Activated CD4-positive, alpha-beta T cell treated with anti-CD3 and anti-CD28 coated beads for 24 hours (primary cell): Measurements from ENCODE around the gene RBM47.
"Not testable (repeated sequence)": the region's sequence is repeated elsewhere in the genome, so short reads cannot be mapped to it uniquely, and the experiment has no call there.

Experiments used
- DNase-seq, 2 donors: peaks; one replicate each; pipeline ENCODE4 v3.0.0-alpha.2; 2020; ENCODE audit warnings: low read depth in 2 of 2

RBM47 gene

GRCh38 chr4:40486534-40486933 lies 143.1 kb downstream of the RBM47 start:
- no peak for DNase-seq

GRCh38 chr4:40484346-40485090 lies 145.1 kb downstream of the RBM47 start:
- DNase-seq, result no peak

GRCh38 chr4:40482985-40483647 lies 146.5 kb downstream of the RBM47 start:
- no peak for DNase-seq

- no peak for DNase-seq
Observed at GRCh38 chr4:40481977-40482376, 147.7 kb downstream of the RBM47 start.

- DNase-seq, result no peak
Observed at GRCh38 chr4:40480291-40480690, 149.4 kb downstream of the RBM47 start.

- no peak for DNase-seq
Observed at GRCh38 chr4:40479378-40479777, 150.3 kb downstream of the RBM47 start.

- DNase-seq, result no peak
Observed at GRCh38 chr4:40475609-40476008, 154.1 kb downstream of the RBM47 start.

- DNase-seq, result no peak
Observed at GRCh38 chr4:40473578-40474388, 155.9 kb downstream of the RBM47 start.

GRCh38 chr4:40471923-40472322 lies 157.7 kb downstream of the RBM47 start:
- no peak for DNase-seq

- no peak for DNase-seq
Observed at GRCh38 chr4:40466789-40467188, 162.9 kb downstream of the RBM47 start.

GRCh38 chr4:40462326-40462725 lies 167.3 kb downstream of the RBM47 start:
- no peak for DNase-seq

GRCh38 chr4:40461879-40462278 lies 167.8 kb downstream of the RBM47 start:
- no peak for DNase-seq

- DNase-seq, result no peak
Observed at GRCh38 chr4:40461062-40461461, 168.6 kb downstream of the RBM47 start.

GRCh38 chr4:40458683-40459082 lies 171.0 kb downstream of the RBM47 start:
- no peak for DNase-seq

GRCh38 chr4:40458109-40458508 lies 171.6 kb downstream of the RBM47 start:
- DNase-seq, result no peak

- no peak for DNase-seq
Observed at GRCh38 chr4:40455340-40455902, 174.2 kb downstream of the RBM47 start.

GRCh38 chr4:40454816-40455215 lies 174.8 kb downstream of the RBM47 start:
- no peak for DNase-seq

GRCh38 chr4:40453912-40454311 lies 175.8 kb downstream of the RBM47 start:
- no peak for DNase-seq

- no peak for DNase-seq
Observed at GRCh38 chr4:40448875-40449274, 180.8 kb downstream of the RBM47 start.

GRCh38 chr4:40446839-40447238 lies 182.8 kb downstream of the RBM47 start:
- DNase-seq, result no peak

GRCh38 chr4:40446261-40446750 lies 183.4 kb downstream of the RBM47 start:
- DNase-seq, result not testable (repeated sequence)

GRCh38 chr4:40445671-40446070 lies 184.0 kb downstream of the RBM47 start:
- no peak for DNase-seq
